BLaER1 treated with 17β-estradiol and CSF1 and Interleukin-3, amounts not matched to agents 10 nM and 100 nM (cell line): ENCODE measurements around the gene COL5A1.

Experiments
- H3K27ac ChIP-seq, 11 experiments: shearing (Covaris generic); formaldehyde crosslinking; 2 replicates each; pipeline ENCODE4 v1.8.1; 2022
- H3K27me3 ChIP-seq, 11 experiments: shearing (Covaris generic); formaldehyde crosslinking; 2 replicates each; pipeline ENCODE4 v1.8.1; 2022
- H3K36me3 ChIP-seq, 11 experiments: shearing (Covaris generic); formaldehyde crosslinking; 2 replicates each; pipeline ENCODE4 v1.8.1; 2022
- H3K4me1 ChIP-seq, 10 experiments: shearing (Covaris generic); formaldehyde crosslinking; 2 replicates each; pipeline ENCODE4 v1.8.1; 2022
- H3K4me2 ChIP-seq, 11 experiments: shearing (Covaris generic); formaldehyde crosslinking; 2 replicates each; pipeline ENCODE4 v1.8.1; 2022
- H3K4me3 ChIP-seq, 10 experiments: shearing (Covaris generic); formaldehyde crosslinking; 2 replicates each; pipeline ENCODE4 v1.8.1; 2022
- H3K9ac ChIP-seq, 11 experiments: shearing (Covaris generic); formaldehyde crosslinking; 2 replicates each; pipeline ENCODE4 v1.8.1; 2022
- H3K9me3 ChIP-seq, 11 experiments: shearing (Covaris generic); formaldehyde crosslinking; replicated peaks in 1 of 11; 2 replicates each; pipeline ENCODE4 v1.8.1; 2022
- H4K20me1 ChIP-seq, 11 experiments: shearing (Covaris generic); formaldehyde crosslinking; 2 replicates each; pipeline ENCODE4 v1.8.1; 2022
- Cebpa-rat ChIP-seq, 11 experiments: shearing (Covaris generic); IDR thresholded peaks; 2 replicates each; pipeline ENCODE4 v1.8.1; 2022

COL5A1 gene

DNA sequence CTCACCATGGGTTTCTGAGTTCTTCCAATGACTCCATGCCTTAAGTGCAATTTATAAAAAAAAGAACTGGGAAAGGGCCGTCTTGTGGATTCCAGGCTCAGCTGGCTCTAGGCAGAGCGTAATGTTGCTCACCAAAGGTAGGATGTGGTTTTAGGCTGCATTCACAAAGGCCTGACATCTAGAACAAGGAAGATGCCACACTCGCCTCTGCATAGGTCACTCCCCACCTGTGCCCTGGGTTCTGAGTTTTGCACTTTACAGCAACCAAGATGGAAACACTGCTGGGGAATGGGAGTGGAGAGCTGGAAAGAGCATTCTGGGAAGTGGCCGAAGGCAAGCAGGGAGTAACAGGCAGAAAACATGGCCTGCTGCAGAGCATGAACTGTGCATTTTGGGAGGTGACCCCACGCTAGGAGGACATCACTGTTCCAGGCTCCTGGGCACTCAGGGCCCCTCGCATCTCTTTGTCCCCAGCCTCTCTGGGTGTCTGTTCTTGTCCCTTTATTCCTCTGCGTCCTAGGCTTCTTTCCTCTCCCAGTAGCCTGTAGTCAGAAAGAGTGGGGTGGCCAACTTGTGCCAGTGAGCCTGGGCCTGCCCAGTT lies 251.3 kb downstream of the COL5A1 start:
- Histone ChIP-seq H3K4me3 (no peak overlapping the region), H4K20me1 (peaks cover 0 to 10% (median 0%) of the 10 kb centered on the region in 11 experiments; a peak in 6 of 22 replicates), H3K36me3 (no peaks in the 10 kb centered on the region), H3K9ac (no peak overlapping the region), H3K27me3 (peaks cover 0 to 56% (median 0%) of the 10 kb centered on the region in 11 experiments; a peak in 5 of 22 replicates), H3K4me1 (peaks cover 53 to 72% (median 62%) of the 10 kb centered on the region in 10 experiments), H3K27ac (no peak overlapping the region), H3K9me3 (peaks cover 13 to 24% (median 15%) of the 10 kb centered on the region in 11 experiments; a peak in 21 of 22 replicates), H3K4me2 (peak overlapping the region in 2 of 11 experiments; percentile 77 to 85; a peak in 4 of 22 replicates)
- no peak for TF ChIP-seq Cebpa-rat (IDR thresholded peaks at IDR 0.05)
